H1 (cell line): Measurements from ENCODE around the gene TNF. TPM values are rescaled to one million over a fixed set of nuclear protein-coding genes. Genes with fewer than 3 reads are reported as not detected.
"Not testable (repeated sequence)": the region's sequence is repeated elsewhere in the genome, so short reads cannot be mapped to it uniquely, and the experiment has no call there.

ENCODE experiments used
- CTCF ChIA-PET: fragments of 300-600 bp; sonication (Branson Sonifier 250); formaldehyde crosslinking; loops from one replicate; lab custom pipeline; 2021; ENCODE audit not compliant: partially characterized antibody; lab: Charles Lee
- POLR2A ChIA-PET: fragments of 300-600 bp; sonication (Branson Sonifier 250); formaldehyde crosslinking; loops from one replicate; lab custom pipeline; 2021; ENCODE audit warnings: inconsistent platforms; ENCODE audit not compliant: partially characterized antibody; lab: Charles Lee
- DNase-seq, 2 experiments: peaks; one replicate each; pipeline versions ENCODE4 v3.0.0 to v3.0.0-alpha.2; 2010 to 2022; ENCODE audit warnings: low spot score in 2 of 2, low read depth in 1 of 2, mixed read lengths in 1 of 2
- FAIRE-seq: peaks from 2 replicates; lab custom pipeline; 2011; peaks lifted over from hg19 to GRCh38; lab: Jason Lieb, UNC
- H2AFZ ChIP-seq: 2 replicates; pipeline ENCODE4 v1.8.1; 2012; ENCODE audit warnings: low read length, inconsistent platforms
- H2AK5ac ChIP-seq: 2 replicates; pipeline ENCODE4 v1.6.1; 2013; ENCODE audit warnings: low read depth, low read length
- H2BK120ac ChIP-seq: replicated peaks from 2 replicates; pipeline ENCODE3; 2013; ENCODE audit warnings: low read depth, low read length, inconsistent platforms
- H2BK12ac ChIP-seq: 2 replicates; pipeline ENCODE4 v1.6.1; 2013; ENCODE audit warnings: low read depth, low read length
- H2BK15ac ChIP-seq: 2 replicates; pipeline ENCODE4 v1.6.1; 2013; ENCODE audit warnings: low read length
- H2BK20ac ChIP-seq: 2 replicates; pipeline ENCODE4 v1.6.1; 2013; ENCODE audit warnings: low read length
- H2BK5ac ChIP-seq: 2 replicates; pipeline ENCODE4 v1.6.1; 2013; ENCODE audit warnings: low read depth, low read length
- H3K14ac ChIP-seq: 2 replicates; pipeline ENCODE4 v1.6.1; 2013; ENCODE audit warnings: inconsistent platforms; ENCODE audit not compliant: insufficient read length
- H3K18ac ChIP-seq: 2 replicates; pipeline ENCODE4 v1.6.1; 2013; ENCODE audit warnings: low read length; ENCODE audit errors: extremely low read depth
- H3K23ac ChIP-seq: 2 replicates; pipeline ENCODE4 v1.6.1; 2013; ENCODE audit warnings: inconsistent platforms; ENCODE audit not compliant: insufficient read length
- H3K23me2 ChIP-seq: 2 replicates; pipeline ENCODE4 v1.6.1; 2013; ENCODE audit warnings: low read depth, low read length
- H3K27ac ChIP-seq: 2 replicates; pipeline ENCODE4 v1.6.1; 2011; ENCODE audit warnings: low read depth, low read length, inconsistent platforms
- H3K27me3 ChIP-seq, 4 experiments: replicated peaks in 1 of 4; 1 replicate in 1 of 4; 2 replicates in 3 of 4; pipeline versions ENCODE4 v1.6.1 to v1.8.1; 2011 to 2013; ENCODE audit warnings: low read length in 3 of 4, mild to moderate bottlenecking in 3 of 4, inconsistent platforms in 2 of 4, mixed read lengths in 2 of 4, moderate library complexity in 1 of 4; ENCODE audit not compliant: control insufficient read depth in 3 of 4, insufficient read depth in 3 of 4; ENCODE audit errors: extremely low read depth in 1 of 4
- H3K36me3 ChIP-seq, 4 experiments: 2 replicates each; pipeline versions ENCODE4 v1.6.1 to v1.8.1; 2011 to 2013; ENCODE audit warnings: mild to moderate bottlenecking in 4 of 4, low read length in 3 of 4, moderate library complexity in 2 of 4, control low read depth in 1 of 4, inconsistent platforms in 1 of 4; ENCODE audit not compliant: insufficient read depth in 4 of 4, control insufficient read depth in 2 of 4
- H3K4ac ChIP-seq: replicated peaks from 2 replicates; pipeline ENCODE3; 2013; ENCODE audit warnings: low read length, low read depth, mixed read lengths, inconsistent platforms; ENCODE audit not compliant: insufficient read length
- H3K4me1 ChIP-seq, 4 experiments: replicated peaks in 1 of 4; 1 replicate in 1 of 4; 2 replicates in 3 of 4; pipeline versions ENCODE4 v1.6.1 to v1.8.1; 2011 to 2013; ENCODE audit warnings: low read length in 3 of 4, inconsistent platforms in 2 of 4, mixed read lengths in 1 of 4; ENCODE audit not compliant: insufficient read depth in 4 of 4, control insufficient read depth in 3 of 4
- H3K4me2 ChIP-seq, 2 experiments: 2 replicates each; pipeline versions ENCODE4 v1.6.1 to v1.8.1; 2011 to 2013; ENCODE audit warnings: low read depth in 2 of 2, low read length in 2 of 2, control low read depth in 1 of 2, inconsistent platforms in 1 of 2, mild to moderate bottlenecking in 1 of 2; ENCODE audit not compliant: insufficient read depth in 1 of 2
- H3K4me3 ChIP-seq, 4 experiments: fragments of 200-600, 300-600 bp in 1 of 4; sonication (generic), shearing (Covaris generic), sonication (Bioruptor Twin) in 1 of 4; 2 replicates each; pipeline versions ENCODE4 v1.5.1 to v1.8.1; 2011 to 2016; ENCODE audit warnings: low read length in 4 of 4, low read depth in 3 of 4, control low read depth in 2 of 4, inconsistent platforms in 2 of 4, mild to moderate bottlenecking in 2 of 4, mixed read lengths in 1 of 4, moderate library complexity in 1 of 4; ENCODE audit not compliant: insufficient read depth in 2 of 4; ENCODE audit errors: extremely low read depth in 1 of 4
- H3K56ac ChIP-seq: replicated peaks from 2 replicates; pipeline ENCODE3; 2013; ENCODE audit warnings: low read depth, mild to moderate bottlenecking, mixed read lengths, low read length, inconsistent platforms; ENCODE audit not compliant: insufficient read length
- H3K79me1 ChIP-seq: 2 replicates; pipeline ENCODE4 v1.6.1; 2013; ENCODE audit warnings: low read depth, low read length, control low read depth
- H3K79me2 ChIP-seq, 2 experiments: 2 replicates each; pipeline versions ENCODE4 v1.6.1 to v1.8.1; 2012 to 2013; ENCODE audit warnings: low read length in 2 of 2, mild to moderate bottlenecking in 2 of 2, inconsistent platforms in 1 of 2; ENCODE audit not compliant: insufficient read depth in 2 of 2, control insufficient read depth in 1 of 2
- H3K9ac ChIP-seq, 4 experiments: replicated peaks in 1 of 4; 1 replicate in 1 of 4; 2 replicates in 3 of 4; pipeline versions ENCODE4 v1.6.1 to v1.8.1; 2011 to 2013; ENCODE audit warnings: low read depth in 3 of 4, low read length in 3 of 4, control low read depth in 2 of 4, mild to moderate bottlenecking in 2 of 4, moderate library complexity in 2 of 4, inconsistent platforms in 1 of 4; ENCODE audit errors: extremely low read depth in 1 of 4
- H3K9me3 ChIP-seq, 2 experiments: 2 replicates each; pipeline versions ENCODE4 v1.6.1 to v1.8.1; 2012 to 2013; ENCODE audit warnings: mild to moderate bottlenecking in 2 of 2, moderate library complexity in 2 of 2, control low read depth in 1 of 2, inconsistent platforms in 1 of 2, low read depth in 1 of 2, low read length in 1 of 2, mixed read lengths in 1 of 2; ENCODE audit not compliant: insufficient read depth in 2 of 2
- H4K20me1 ChIP-seq, 2 experiments: replicated peaks in 1 of 2; 2 replicates each; pipeline versions ENCODE3 to v1.8.1; 2011 to 2013; ENCODE audit warnings: inconsistent platforms in 2 of 2, low read length in 2 of 2, mild to moderate bottlenecking in 1 of 2; ENCODE audit not compliant: insufficient read depth in 2 of 2, control insufficient read depth in 1 of 2
- H4K5ac ChIP-seq: 2 replicates; pipeline ENCODE4 v1.6.1; 2013; ENCODE audit warnings: low read length, low read depth, mixed read lengths, inconsistent platforms; ENCODE audit not compliant: insufficient read length
- H4K8ac ChIP-seq: 2 replicates; pipeline ENCODE4 v1.8.0; 2013; ENCODE audit warnings: mild to moderate bottlenecking, moderate library complexity, low read length, inconsistent platforms; ENCODE audit not compliant: insufficient read depth; ENCODE audit errors: extremely low read depth
- H4K91ac ChIP-seq: replicated peaks from 2 replicates; pipeline ENCODE3; 2013; ENCODE audit warnings: low read length, mixed read lengths, inconsistent platforms; ENCODE audit not compliant: insufficient read length
- CTCF ChIP-seq, 3 experiments: IDR thresholded peaks; 1 replicate in 2 of 3; 2 replicates in 1 of 3; pipeline versions ENCODE4 v1.5.1 to v1.6.1; 2011; ENCODE audit warnings: low read length in 3 of 3, mild to moderate bottlenecking in 3 of 3, inconsistent platforms in 2 of 3, low read depth in 1 of 3, moderate library complexity in 1 of 3; ENCODE audit not compliant: insufficient read depth in 1 of 3; ENCODE audit errors: control extremely low read depth in 1 of 3
- RAD21 ChIP-seq, 2 experiments: IDR thresholded peaks in 1 of 2; conservative IDR thresholded peaks in 1 of 2; 2 replicates each; pipeline ENCODE4 v1.6.1; 2011; ENCODE audit warnings: low read depth in 2 of 2, low read length in 2 of 2, improper control_type of control experiment in 1 of 2, inconsistent platforms in 1 of 2, mild to moderate bottlenecking in 1 of 2, moderate library complexity in 1 of 2
- WGBS, 2 experiments: shearing (Covaris generic) in 1 of 2; methylation state at CpG; one replicate each; pipeline versions ENCODE4 v1.1.6 to v1.1.7; 2013 to 2015; ENCODE audit warnings: low lambda C conversion rate in 2 of 2, mixed read lengths in 2 of 2, inconsistent platforms in 1 of 2, low coverage in 1 of 2, missing lambda C conversion rate in 1 of 2; ENCODE audit not compliant: insufficient replicate concordance in 2 of 2, insufficient coverage in 1 of 2, insufficient read length in 1 of 2; ENCODE audit errors: extremely low coverage in 1 of 2, missing lambda C conversion rate in 1 of 2; 5-methylcytosine and 5-hydroxymethylcytosine counted together
- polyA plus RNA-seq, 7 experiments: library from polyadenylated mRNA; depleted of rRNA in 3 of 7; stranded (reverse) in 5 of 7; unstranded in 2 of 7; fragments of >200 nt in 5 of 7; fragments of 200-250 nt in 2 of 7; gene quantifications; 1 replicate in 5 of 7; 2 replicates in 1 of 7; 4 replicates in 1 of 7; pipeline versions ENCODE4 v1.2.1 to v1.2.3, GENCODE V29; 2011 to 2013; ENCODE audit warnings: missing spikeins in 2 of 7, mixed read lengths in 2 of 7
- total RNA-seq: library from RNA; stranded (reverse); fragmentation: NEBNext Ultra II Directional; extraction: Animal tissue kit (Norgen Biotek cat#: 25700); gene quantifications from 2 replicates; pipeline ENCODE4 v1.2.1, GENCODE V29; 2021

The TNF gene
- total and polyA plus RNA-seq, 2 of the 8 experiments (the other 6 are each of a cell fraction or from before 2014, with no cell fraction given): not detected

- not testable (repeated sequence) for H4K20me1 ChIP-seq, H2BK5ac ChIP-seq, H3K9me3 ChIP-seq, H3K4me2 ChIP-seq, H3K56ac ChIP-seq, H2BK15ac ChIP-seq, H3K4me1 ChIP-seq, H3K18ac ChIP-seq, H3K79me1 ChIP-seq, H3K4me3 ChIP-seq, FAIRE-seq, H4K91ac ChIP-seq, H3K9ac ChIP-seq, H3K23ac ChIP-seq, H3K36me3 ChIP-seq, H2AK5ac ChIP-seq, H3K14ac ChIP-seq, H3K27ac ChIP-seq, H2BK120ac ChIP-seq, DNase-seq, H3K27me3 ChIP-seq, H3K23me2 ChIP-seq, H2BK20ac ChIP-seq, H3K4ac ChIP-seq, H2AFZ ChIP-seq, H4K5ac ChIP-seq, H4K8ac ChIP-seq, H2BK12ac ChIP-seq, H3K79me2 ChIP-seq
- peak; percentile 55 to 76 (median 65) for TF ChIP-seq CTCF (IDR thresholded peaks at IDR 0.05; ENCODE audit: control extremely low read depth in 1 of 3, insufficient read depth in 1 of 3, low read depth in 1 of 3, low read length in 3 of 3)
- TF ChIP-seq RAD21 (IDR thresholded peaks at IDR 0.05 in 1 of 2, conservative IDR thresholded peaks at IDR 0.05 in 1 of 2; ENCODE audit: low read depth in 2 of 2, low read length in 2 of 2): peak; percentile 78 to 84
- ChIA-PET CTCF (interaction anchor here (0.7 to 24.7 kb wide), 17 partner anchors 9 to 419 kb away, joined by 3 to 613 read pairs (median 5); partner anchors contain the start of genes AIF1, BAG6, C6orf47 and DDX39B), POLR2A (interaction anchor here (0.6 to 18.4 kb wide), 15 partner anchors 8 to 334 kb away, joined by 3 to 428 read pairs (median 4); partner anchors contain the start of genes DDX39B, GPANK1, LTB and MCCD1)
- WGBS, 2 experiments: 81% methylated on average over 5 of the region's 5 CpGs; no CpG with 5 or more reads in 1 of the 2 experiments
Measured at GRCh38 chr6:31551371-31551770, 24.0 kb upstream of the TNF start.
